GM19025 (cell line): ENCODE measurements around the gene RNF121.

ENCODE experiments used
- ATAC-seq: cut with Tn5 transposase; IDR thresholded peaks from one replicate; pipeline ENCODE4 v1.9.1; 2021; ENCODE audit warnings: mild to moderate bottlenecking, low read depth, moderate library complexity; ENCODE audit not compliant: unreplicated experiment

The RNF121 gene

GRCh38 chr11:71933141-71933933 is 4.5 kb downstream of the RNF121 start:
- no peak for ATAC-seq

GRCh38 chr11:71934213-71934612 is 5.4 kb downstream of the RNF121 start:
- no peak for ATAC-seq

- ATAC-seq, result no peak
Measured at GRCh38 chr11:71935338-71935925, 6.6 kb downstream of the RNF121 start.

GRCh38 chr11:71936825-71937224 is 8.0 kb downstream of the RNF121 start:
- ATAC-seq, result no peak

GRCh38 chr11:71937826-71938225 is 9.0 kb downstream of the RNF121 start:
- ATAC-seq, result no peak

GRCh38 chr11:71940561-71941219 is 11.8 kb downstream of the RNF121 start:
- no peak for ATAC-seq

GRCh38 chr11:71946144-71946571 is 17.3 kb downstream of the RNF121 start:
- ATAC-seq, result no peak

- ATAC-seq, result no peak
Measured at GRCh38 chr11:71947498-71947897, 18.7 kb downstream of the RNF121 start.

- ATAC-seq, result no peak
Measured at GRCh38 chr11:71948314-71949027, 19.6 kb downstream of the RNF121 start.

GRCh38 chr11:71949034-71949433 is 20.2 kb downstream of the RNF121 start:
- ATAC-seq, result no peak

GRCh38 chr11:71951741-71952310 is 23.0 kb downstream of the RNF121 start:
- no peak for ATAC-seq

GRCh38 chr11:71955898-71956456 is 27.1 kb downstream of the RNF121 start:
- no peak for ATAC-seq

- ATAC-seq, result peak; percentile 58
Measured at GRCh38 chr11:71962428-71963038, 33.7 kb downstream of the RNF121 start.

- ATAC-seq, result no peak
Measured at GRCh38 chr11:71963468-71963867, 34.6 kb downstream of the RNF121 start.

- ATAC-seq, result no peak
Measured at GRCh38 chr11:71964641-71965040, 35.8 kb downstream of the RNF121 start.

GRCh38 chr11:71971680-71972079 is 42.8 kb downstream of the RNF121 start:
- ATAC-seq, result no peak

GRCh38 chr11:71976551-71976950 is 47.7 kb downstream of the RNF121 start:
- no peak for ATAC-seq

GRCh38 chr11:71977090-71977489 is 48.2 kb downstream of the RNF121 start:
- ATAC-seq, result no peak

GRCh38 chr11:71977743-71978418 is 49.0 kb downstream of the RNF121 start:
- ATAC-seq, result no peak
